Natural killer cell (primary cell): ENCODE measurements around the gene PPM1M. TPM values are rescaled to one million over a fixed set of nuclear protein-coding genes. Genes with fewer than 3 reads are reported as not detected.

ENCODE experiments used
- ATAC-seq, 3 donors: fragments of 150-1000 bp in 2 of 3; fragments of 200-7000 bp in 1 of 3; cut with Tn5 transposase; 1 replicate in 1 of 3; 2 replicates in 2 of 3; pipeline ENCODE4 v1.10.0; 2021; ENCODE audit warnings: mild to moderate bottlenecking in 2 of 3, moderate library complexity in 2 of 3
- DNase-seq, 2 donors: peaks; one replicate each; pipeline versions ENCODE4 v3.0.0 to v3.0.0-alpha.2; 2013 to 2021; ENCODE audit warnings: mixed read lengths in 1 of 2
- H3K27ac ChIP-seq: one replicate; pipeline ENCODE4 v1.5.1; 2013; ENCODE audit warnings: mild to moderate bottlenecking, low read length
- H3K27me3 ChIP-seq: one replicate; pipeline ENCODE4 v1.6.1; 2013; ENCODE audit warnings: low read length; ENCODE audit not compliant: control insufficient read depth, insufficient read depth
- H3K36me3 ChIP-seq: one replicate; pipeline ENCODE4 v1.6.1; 2013; ENCODE audit warnings: low read length; ENCODE audit not compliant: control insufficient read depth, insufficient read depth
- H3K4me1 ChIP-seq: one replicate; pipeline ENCODE4 v1.6.1; 2013; ENCODE audit warnings: low read length; ENCODE audit not compliant: control insufficient read depth, insufficient read depth
- H3K4me3 ChIP-seq: one replicate; pipeline ENCODE4 v1.5.1; 2013; ENCODE audit warnings: low read length
- H3K9me3 ChIP-seq: one replicate; pipeline ENCODE4 v1.6.1; 2013; ENCODE audit warnings: low read length; ENCODE audit not compliant: control insufficient read depth, insufficient read depth
- H3K27ac Mint-ChIP-seq, 2 donors: one replicate each; pipeline ENCODE4 v1.8.0; 2022; ENCODE audit warnings: mild to moderate bottlenecking in 2 of 2, mixed read lengths in 2 of 2, moderate library complexity in 1 of 2
- H3K27me3 Mint-ChIP-seq, 2 donors: one replicate each; pipeline ENCODE4 v1.8.0; 2022; ENCODE audit warnings: low read depth in 2 of 2, mixed read lengths in 2 of 2
- H3K36me3 Mint-ChIP-seq: one replicate; pipeline ENCODE4 v1.8.0; 2022; ENCODE audit warnings: mixed read lengths
- H3K4me1 Mint-ChIP-seq, 2 donors: one replicate each; pipeline ENCODE4 v1.8.0; 2022; ENCODE audit warnings: mixed read lengths in 2 of 2
- H3K4me3 Mint-ChIP-seq: one replicate; pipeline ENCODE4 v1.8.0; 2022; ENCODE audit warnings: mild to moderate bottlenecking, moderate library complexity, mixed read lengths
- H3K9me3 Mint-ChIP-seq, 2 donors: one replicate each; pipeline ENCODE4 v1.8.0; 2022; ENCODE audit warnings: mixed read lengths in 2 of 2
- CTCF ChIP-seq: fragments of 200-600 bp; IDR thresholded peaks from one replicate; pipeline ENCODE4 v1.8.0; 2022; ENCODE audit warnings: antibody characterized with exemption
- WGBS: methylation state at CpG from one replicate; pipeline ENCODE4 v1.1.7; 2013; ENCODE audit warnings: missing lambda C conversion rate; ENCODE audit not compliant: insufficient coverage; 5-methylcytosine and 5-hydroxymethylcytosine counted together
- intact Hi-C: fragments of 100-400 bp; cut with micrococcal nuclease; formaldehyde crosslinking; loops from one replicate; pipeline ENCODE4 v1.14.2; 2022
- total RNA-seq, 4 donors: library from RNA; stranded (reverse); fragments of 120-200 nt in 1 of 4; gene quantifications; one replicate each; pipeline versions ENCODE4 v1.2.3 to v1.2.4, GENCODE V29; 2013 to 2022

Gene PPM1M
- total RNA-seq, 3 donors from 2014 or later (not counting 1 experiment from before 2014, with no cell fraction given), result 66.0 to 83.7 (median 77.8) TPM

- peak overlapping the region; percentile 50 for H3K27ac ChIP-seq
- no peak overlapping the region for H3K4me3 ChIP-seq
- H3K9me3 ChIP-seq, result no peaks in the 10 kb centered on the region
- peaks cover 17% of the 10 kb centered on the region for H3K36me3 Mint-ChIP-seq
- no peaks in the 10 kb centered on the region for H3K9me3 Mint-ChIP-seq
- DNase-seq (no peak), ATAC-seq (no peak)
- peaks cover 32% of the 10 kb centered on the region for H3K36me3 ChIP-seq
- TF ChIP-seq CTCF, result no peak
- peak overlapping the region; percentile 68 to 80 for H3K27ac Mint-ChIP-seq
- WGBS, result 48% methylated on average over 9 of the region's 10 CpGs
- no peaks in the 10 kb centered on the region for H3K27me3 Mint-ChIP-seq
- intact Hi-C loops, result no loop called here
- H3K27me3 ChIP-seq, result no peaks in the 10 kb centered on the region
- peaks cover 61% of the 10 kb centered on the region for H3K4me1 ChIP-seq
- H3K4me1 Mint-ChIP-seq, result peaks cover 39 to 40% of the 10 kb centered on the region in 2 donors
- H3K4me3 Mint-ChIP-seq, result peak overlapping the region; percentile 82
Observed at GRCh38 chr3:52217409-52217805, 28.2 kb upstream of the PPM1M start.

GRCh38 chr3:52218026-52218425, 27.5 kb upstream of the PPM1M start:
- Histone ChIP-seq H3K4me3 (peak overlapping the region; percentile 9), H3K9me3 (no peaks in the 10 kb centered on the region), H3K36me3 (peaks cover 28% of the 10 kb centered on the region), H3K27me3 (no peaks in the 10 kb centered on the region), H3K4me1 (peaks cover 67% of the 10 kb centered on the region), H3K27ac (peak overlapping the region; percentile 15)
- ATAC-seq (peak in 1 of 3 donors; percentile 3), DNase-seq (peak in 1 of 2 donors; percentile 20)
- Mint-ChIP-seq H3K27ac (peak overlapping the region; percentile 68 to 80), H3K4me1 (peaks cover 39 to 40% of the 10 kb centered on the region in 2 donors), H3K36me3 (peaks cover 17% of the 10 kb centered on the region), H3K27me3 (no peaks in the 10 kb centered on the region), H3K9me3 (no peaks in the 10 kb centered on the region), H3K4me3 (peak overlapping the region; percentile 82)
- no peak for TF ChIP-seq CTCF
- intact Hi-C loops, result no loop called here
- WGBS, result 52% methylated on average over 3 of the region's 3 CpGs

- peaks cover 23% of the 10 kb centered on the region for H3K36me3 ChIP-seq
- intact Hi-C loops, result no loop called here
- TF ChIP-seq CTCF, result no peak
- peak overlapping the region; percentile 51 for H3K27ac ChIP-seq
- peaks cover 70% of the 10 kb centered on the region for H3K4me1 ChIP-seq
- H3K27me3 ChIP-seq, result no peaks in the 10 kb centered on the region
- Mint-ChIP-seq H3K36me3 (peaks cover 16% of the 10 kb centered on the region), H3K27ac (peak overlapping the region; percentile 68 to 80), H3K4me3 (peak overlapping the region; percentile 82), H3K9me3 (no peaks in the 10 kb centered on the region), H3K4me1 (peaks cover 39 to 40% of the 10 kb centered on the region in 2 donors), H3K27me3 (no peaks in the 10 kb centered on the region)
- no peaks in the 10 kb centered on the region for H3K9me3 ChIP-seq
- peak overlapping the region; percentile 9 for H3K4me3 ChIP-seq
- DNase-seq (peak in 1 of 2 donors; percentile 67), ATAC-seq (peak; percentile 58 to 62 (median 61))
- WGBS, result 26% methylated on average over 11 of the region's 12 CpGs
Observed at GRCh38 chr3:52218454-52218853, 27.1 kb upstream of the PPM1M start.
